Activated naive CD4-positive, alpha-beta T cell treated with Interleukin-2 at 50 U/mL for 16 hours (primary cell): ENCODE measurements around the gene RABGGTA.
"Not testable (repeated sequence)": the region's sequence is repeated elsewhere in the genome, so short reads cannot be mapped to it uniquely, and the experiment has no call there.

ENCODE experiments used
- DNase-seq: peaks from one replicate; pipeline ENCODE4 v3.0.0-alpha.2; 2020

Gene RABGGTA

GRCh38 chr14:24238123-24238522 lies 33.3 kb downstream of the RABGGTA start:
- no peak for DNase-seq

- no peak for DNase-seq
These were observed 33.9 kb downstream of the RABGGTA start for GRCh38 chr14:24237463-24237955.

- no peak for DNase-seq
These were observed 34.5 kb downstream of the RABGGTA start for GRCh38 chr14:24236689-24237462.

- no peak for DNase-seq
These were observed 35.4 kb downstream of the RABGGTA start for GRCh38 chr14:24235804-24236688.

- no peak for DNase-seq
These were observed 37.0 kb downstream of the RABGGTA start for GRCh38 chr14:24234095-24235005.

- DNase-seq: no peak
These were observed 37.9 kb downstream of the RABGGTA start for GRCh38 chr14:24233538-24233866.

GRCh38 chr14:24232645-24233537 lies 38.5 kb downstream of the RABGGTA start, which contains the start of gene GMPR2:
TSS of gene GMPR2 (plus strand) at chr14:24232929. CDS start at chr14:24233254, 325 bp downstream.
- DNase-seq: peak; percentile 13

GRCh38 chr14:24232121-24232644 lies 39.2 kb downstream of the RABGGTA start, which contains the start of gene NEDD8:
TSS of gene NEDD8 (minus strand) at chr14:24232367. CDS start at chr14:24232267, 100 bp downstream.
- peak; percentile 93 for DNase-seq

- peak; percentile 24 for DNase-seq
These were observed 39.9 kb downstream of the RABGGTA start for GRCh38 chr14:24231263-24232120.

- no peak for DNase-seq
These were observed 42.5 kb downstream of the RABGGTA start for GRCh38 chr14:24228902-24229301.

GRCh38 chr14:24226473-24226872 lies 44.9 kb downstream of the RABGGTA start:
- no peak for DNase-seq

- DNase-seq: no peak
These were observed 46.8 kb downstream of the RABGGTA start for GRCh38 chr14:24224618-24225071.

- not testable (repeated sequence) for DNase-seq
These were observed 48.4 kb downstream of the RABGGTA start for GRCh38 chr14:24222987-24223386.

- no peak for DNase-seq
These were observed 51.9 kb downstream of the RABGGTA start for GRCh38 chr14:24219521-24219920.

- no peak for DNase-seq
These were observed 52.3 kb downstream of the RABGGTA start for GRCh38 chr14:24219080-24219479.

GRCh38 chr14:24216876-24217275 lies 54.5 kb downstream of the RABGGTA start:
- not testable (repeated sequence) for DNase-seq

GRCh38 chr14:24216345-24216699 lies 55.1 kb downstream of the RABGGTA start:
- DNase-seq: no peak
